Measurements from ENCODE around the gene RPP25L.

The RPP25L gene

GRCh38 chr9:34585946-34586669 is 25.8 kb downstream of the RPP25L start:
- DNase-seq (ENCODE audit: low read depth), result no peak

- no peak for DNase-seq (ENCODE audit: low read depth)
Observed at GRCh38 chr9:34584970-34585369, 26.9 kb downstream of the RPP25L start.

- DNase-seq (ENCODE audit: low read depth), result no peak
Observed at GRCh38 chr9:34582787-34583186, 29.1 kb downstream of the RPP25L start.

GRCh38 chr9:34581318-34581717 is 30.6 kb downstream of the RPP25L start:
- DNase-seq (ENCODE audit: low read depth), result no peak

- DNase-seq (ENCODE audit: low read depth), result no peak
Observed at GRCh38 chr9:34580358-34580757, 31.5 kb downstream of the RPP25L start.

GRCh38 chr9:34579808-34580163 is 32.1 kb downstream of the RPP25L start:
- no peak for DNase-seq (ENCODE audit: low read depth)

GRCh38 chr9:34579104-34579807 is 32.6 kb downstream of the RPP25L start:
- no peak for DNase-seq (ENCODE audit: low read depth)

GRCh38 chr9:34578241-34579103 is 33.4 kb downstream of the RPP25L start:
- DNase-seq (ENCODE audit: low read depth), result no peak

GRCh38 chr9:34577400-34578240 is 34.3 kb downstream of the RPP25L start:
- no peak for DNase-seq (ENCODE audit: low read depth)

GRCh38 chr9:34576597-34577399 is 35.1 kb downstream of the RPP25L start:
- DNase-seq (ENCODE audit: low read depth), result no peak

- no peak for DNase-seq (ENCODE audit: low read depth)
Observed at GRCh38 chr9:34575862-34576596, 35.9 kb downstream of the RPP25L start.

GRCh38 chr9:34575241-34575640 is 36.7 kb downstream of the RPP25L start:
- DNase-seq (ENCODE audit: low read depth), result no peak

- no peak for DNase-seq (ENCODE audit: low read depth)
Observed at GRCh38 chr9:34574571-34574970, 37.3 kb downstream of the RPP25L start.

GRCh38 chr9:34573599-34574325 is 38.1 kb downstream of the RPP25L start:
- no peak for DNase-seq (ENCODE audit: low read depth)

- no peak for DNase-seq (ENCODE audit: low read depth)
Observed at GRCh38 chr9:34572628-34573027, 39.3 kb downstream of the RPP25L start.

- no peak for DNase-seq (ENCODE audit: low read depth)
Observed at GRCh38 chr9:34572092-34572491, 39.8 kb downstream of the RPP25L start.

GRCh38 chr9:34571481-34571810 is 40.5 kb downstream of the RPP25L start:
- DNase-seq (ENCODE audit: low read depth), result no peak

- no peak for DNase-seq (ENCODE audit: low read depth)
Observed at GRCh38 chr9:34570809-34571480, 41.0 kb downstream of the RPP25L start.

- no peak for DNase-seq (ENCODE audit: low read depth)
Observed at GRCh38 chr9:34570376-34570775, 41.5 kb downstream of the RPP25L start.

Data from activated T-cell treated with anti-CD3 and anti-CD28 coated beads for 1 hour (primary cell).